SK-MEL-5 (cell line): ENCODE results near the gene EGR1. TPM values are rescaled to one million over a fixed set of nuclear protein-coding genes. Genes with fewer than 3 reads are reported as not detected.
"Not testable (repeated sequence)": the region's sequence is repeated elsewhere in the genome, so short reads cannot be mapped to it uniquely, and the experiment has no call there.

Experiments used
- DNase-seq: peaks from one replicate; pipeline ENCODE4 v3.0.0-alpha.2; 2016; ENCODE audit warnings: low read depth, low spot score
- in situ Hi-C: cut with HindIII; loops from 2 replicates; pipeline ENCODE4 v1.10.0; 2016; ENCODE audit warnings: low sequenced_read_pairs, high pct_unique_total_duplicates, low pct_unique_long_range_greater_than_20kb
- total RNA-seq: library from RNA; depleted of rRNA; stranded (reverse); fragments of >200 nt; shearing (Covaris generic); gene quantifications from 2 replicates; pipeline ENCODE4 v1.2.3, GENCODE V29; 2014

EGR1 gene
- total RNA-seq, 1 experiment from 2014 or later, result 2.8 TPM

GRCh38 chr5:138491669-138492559, 26.6 kb downstream of the EGR1 start:
- in situ Hi-C loops, result no loop called here

DNA sequence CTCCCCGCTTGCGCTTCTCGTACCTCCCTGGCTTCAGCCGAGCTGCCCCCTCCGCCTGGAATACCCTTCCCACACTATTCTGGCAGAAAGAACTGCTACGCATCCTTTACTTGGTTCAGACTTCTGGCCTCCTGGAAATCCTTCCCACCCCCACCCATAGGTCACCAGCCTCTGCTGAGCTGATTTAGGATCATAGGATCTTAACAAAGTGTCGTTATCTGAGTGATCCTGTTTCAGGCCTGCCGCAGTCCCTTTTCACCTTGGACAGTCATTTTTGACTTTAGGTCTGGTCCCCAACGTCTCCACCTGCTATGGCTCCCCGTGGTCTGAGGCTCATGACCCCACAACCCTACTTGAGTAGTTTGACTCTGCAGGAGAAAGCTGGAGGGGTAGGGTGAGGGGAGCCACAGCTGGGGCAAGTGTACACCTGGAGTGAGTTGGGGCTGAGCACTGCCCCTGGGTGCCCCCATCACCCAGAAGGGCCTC, 27.3 kb downstream of the EGR1 start:
- in situ Hi-C loops, result no loop called here
- no peak for DNase-seq

More at GRCh38 chr5:138491669-138492559, 26.6 kb downstream of the EGR1 start:
- peak; percentile 81 for DNase-seq

- in situ Hi-C loops, result no loop called here
- DNase-seq, result no peak
Measured at GRCh38 chr5:138495351-138495750, 30.1 kb downstream of the EGR1 start.

DNA sequence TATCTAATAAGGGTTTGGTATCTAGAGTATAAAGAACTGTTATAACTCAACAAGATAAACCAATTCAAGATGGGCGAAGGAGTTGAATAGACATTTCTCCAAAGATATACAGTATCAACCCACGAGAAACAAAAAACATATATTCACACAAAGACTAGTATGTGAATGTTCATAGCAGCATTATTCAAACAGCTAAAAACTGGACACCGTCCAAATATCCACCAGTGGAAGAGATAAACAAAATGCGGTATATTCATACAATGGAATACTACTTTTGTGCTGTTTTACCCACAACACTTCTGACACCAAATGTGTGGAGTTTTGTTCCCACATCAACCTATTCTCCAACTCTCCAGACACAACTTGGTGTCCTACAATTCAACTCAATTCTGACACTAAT, 33.1 kb downstream of the EGR1 start:
- DNase-seq, result no peak

GRCh38 chr5:138502121-138502520, 36.8 kb downstream of the EGR1 start:
- in situ Hi-C loops, result no loop called here
- no peak for DNase-seq

More for the DNA sequence above, 33.1 kb downstream of the EGR1 start:
- in situ Hi-C loops, result no loop called here

DNA sequence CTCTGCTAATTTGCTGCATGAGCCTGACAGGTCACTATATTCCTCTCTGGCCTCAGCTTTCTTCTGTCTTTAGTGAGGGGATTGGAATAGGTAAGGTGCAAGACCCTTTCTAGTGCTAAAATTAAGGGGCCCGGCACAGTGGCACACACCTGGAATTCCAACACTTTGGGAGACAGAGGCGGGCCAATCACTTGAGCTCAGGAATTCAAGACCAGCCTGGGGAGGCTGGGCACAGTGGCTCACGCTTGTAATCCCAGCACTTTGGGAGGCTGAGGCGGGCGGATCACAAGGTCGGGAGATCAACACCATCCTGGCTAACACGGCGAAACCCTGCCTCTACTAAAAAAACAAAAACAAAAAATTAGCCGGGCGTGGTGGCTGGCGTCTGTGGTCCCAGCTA, 37.2 kb downstream of the EGR1 start:
- in situ Hi-C loops, result no loop called here
- no peak for DNase-seq

GRCh38 chr5:138503487-138504270, 38.4 kb downstream of the EGR1 start:
- DNase-seq, result peak; percentile 74
- in situ Hi-C loops, result no loop called here

GRCh38 chr5:138504799-138505198, 39.5 kb downstream of the EGR1 start:
- no peak for DNase-seq
- in situ Hi-C loops, result no loop called here

DNA sequence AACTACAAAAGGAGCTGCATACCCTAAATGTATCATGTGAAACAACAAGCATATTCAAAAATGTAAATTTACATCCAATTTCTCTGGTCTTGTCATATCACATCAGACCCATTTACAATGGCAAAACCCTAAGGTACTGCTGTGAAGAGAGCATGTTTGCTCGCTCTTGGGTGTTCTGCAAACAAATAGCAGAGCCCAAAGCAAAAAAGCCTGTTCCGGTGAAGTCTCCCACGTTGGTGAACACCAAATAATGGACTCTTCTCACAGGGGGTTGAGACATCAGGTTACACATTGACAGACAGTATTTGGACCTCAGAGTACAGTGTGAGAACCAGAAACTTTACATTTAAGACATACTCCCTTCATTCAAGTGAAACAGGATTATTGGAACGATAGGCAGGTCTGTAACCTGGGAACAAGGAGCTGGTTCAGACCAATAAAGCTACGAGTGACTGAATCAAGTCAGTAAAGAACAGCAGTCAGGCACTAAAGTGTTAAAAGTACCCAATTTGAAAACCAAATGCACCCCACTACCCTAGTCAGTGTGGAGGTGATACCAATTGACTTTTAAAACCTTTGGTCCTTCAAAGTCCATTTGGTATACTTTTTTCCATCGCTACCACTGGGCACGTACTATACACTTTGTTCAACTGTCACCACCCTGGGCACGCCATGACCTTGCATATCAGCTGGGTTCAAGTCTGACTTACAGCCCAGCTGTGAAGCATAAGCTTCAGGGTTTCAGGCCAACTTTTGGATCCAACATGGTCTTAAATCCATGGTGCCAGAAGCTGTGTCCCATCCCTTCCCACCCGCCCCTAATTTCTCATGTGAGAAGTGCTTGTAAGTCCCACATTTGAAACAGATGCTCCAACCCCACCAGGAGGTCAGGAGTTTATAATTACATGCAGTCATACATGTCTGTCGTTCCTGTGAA, 41.4 kb downstream of the EGR1 start:
- in situ Hi-C loops, result no loop called here
- no peak for DNase-seq

DNA sequence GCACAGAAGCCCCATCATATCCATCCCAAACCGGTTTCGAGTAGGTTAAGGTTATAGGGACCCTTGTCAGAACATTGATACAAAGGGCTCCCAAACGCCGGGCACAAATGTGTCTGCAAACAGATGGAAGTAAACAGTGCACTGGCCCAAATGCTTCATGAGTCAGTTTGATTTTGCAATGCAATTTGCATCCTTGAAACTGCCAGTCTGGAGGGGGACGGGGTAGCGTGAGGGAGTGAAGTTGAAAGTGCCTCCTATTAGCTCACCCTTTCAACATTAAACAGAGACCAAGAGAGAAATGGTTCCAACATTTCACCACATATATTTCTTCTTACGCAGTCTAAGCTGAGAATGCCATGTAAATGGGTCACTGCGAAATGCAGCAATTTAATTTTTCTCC, 42.2 kb downstream of the EGR1 start:
- in situ Hi-C loops, result not testable (repeated sequence)

DNA sequence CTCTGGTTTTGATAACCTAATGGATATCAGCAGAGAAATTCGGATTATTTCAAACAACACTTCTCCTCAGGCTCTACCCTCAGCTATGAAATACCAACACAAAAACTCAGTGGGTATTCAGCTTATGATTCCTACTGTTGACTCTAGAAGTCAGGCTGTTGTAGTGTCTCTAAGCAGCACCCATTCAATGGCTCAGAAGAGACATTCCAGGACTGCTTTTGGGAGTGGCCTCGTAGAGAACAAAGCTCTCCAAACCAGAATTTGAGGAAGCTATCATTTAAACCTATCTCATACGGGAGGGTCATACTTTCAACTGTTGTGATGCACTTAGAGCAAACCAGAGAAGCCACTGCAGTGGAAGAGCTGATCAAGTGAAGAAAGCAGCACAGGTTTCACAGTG, 43.7 kb downstream of the EGR1 start:
- in situ Hi-C loops, result no loop called here
- no peak for DNase-seq

More for the DNA sequence above, 42.2 kb downstream of the EGR1 start:
- DNase-seq, result not testable (repeated sequence)

DNA sequence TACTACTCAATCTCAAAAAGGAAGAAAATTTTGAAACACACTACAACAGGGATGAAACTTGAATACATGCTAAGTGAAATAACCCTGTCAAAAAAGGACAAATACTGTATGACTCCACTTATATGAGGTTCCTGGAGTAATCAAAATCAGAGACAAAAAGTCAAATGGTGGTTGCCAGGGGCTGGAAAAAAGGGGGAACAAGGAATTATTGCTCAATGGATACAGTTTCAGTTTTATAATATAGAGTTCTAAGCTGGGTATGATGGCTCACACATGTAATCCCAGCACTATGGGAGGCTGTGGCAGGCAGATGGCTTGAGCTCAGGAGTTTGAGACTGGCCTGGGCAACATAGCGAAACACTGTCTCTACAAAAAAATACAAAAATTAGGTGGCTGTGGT, 48.7 kb downstream of the EGR1 start:
- no peak for DNase-seq
- in situ Hi-C loops, result no loop called here

- in situ Hi-C loops, result no loop called here
- DNase-seq, result no peak
Measured at GRCh38 chr5:138515556-138516245, 50.4 kb downstream of the EGR1 start.

- DNase-seq, result no peak
- in situ Hi-C loops, result no loop called here
Measured at GRCh38 chr5:138517437-138517836, 52.2 kb downstream of the EGR1 start.
